ENCODE results near the gene DAP. TPM values are rescaled to one million over a fixed set of nuclear protein-coding genes. Genes with fewer than 3 reads are reported as not detected.

The DAP gene
- total RNA-seq, 1 experiment from 2014 or later, result 95.9 TPM

DNA sequence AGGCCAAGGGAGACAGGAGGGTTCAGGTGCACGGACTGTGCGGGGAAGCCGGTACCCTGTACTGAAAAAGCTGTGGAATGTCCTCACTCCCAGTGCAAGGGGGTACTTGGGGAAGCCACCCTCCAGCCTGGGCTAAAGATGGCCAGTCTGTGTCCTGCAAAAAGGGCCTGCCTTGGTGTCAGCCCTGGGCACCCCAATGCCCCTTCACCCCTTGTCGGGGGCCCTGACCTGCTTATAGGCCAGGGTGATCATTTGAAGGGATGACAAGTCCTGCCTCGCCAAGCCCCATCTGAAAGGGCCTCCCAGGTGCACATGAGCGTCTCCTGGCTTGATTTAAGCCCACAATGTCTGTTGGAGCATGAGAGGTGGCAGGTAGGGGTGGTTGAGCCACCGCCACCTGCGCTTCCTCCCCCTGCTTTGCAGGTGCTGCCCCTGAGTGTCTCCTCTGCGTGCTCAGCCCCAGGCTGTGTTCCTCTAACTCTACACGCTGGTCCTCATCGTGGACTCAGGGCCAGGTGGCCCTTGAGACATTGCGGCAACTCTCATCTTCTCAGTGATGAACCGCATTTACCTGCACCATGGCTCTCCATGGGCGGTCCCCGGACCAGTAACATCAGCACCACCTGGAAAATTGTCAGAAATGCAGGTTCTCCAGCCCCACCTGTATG lies 100.2 kb downstream of the DAP start:
- H3K27me3 ChIP-seq (replicated peaks; ENCODE audit: insufficient read depth, low read depth, low read length, poor library complexity), result no peaks in the 10 kb centered on the region
- intact Hi-C loops (cut with micrococcal nuclease; ENCODE audit: unreplicated experiment), result no loop called here
- no peaks in the 10 kb centered on the region for H3K36me3 ChIP-seq (ENCODE audit: insufficient read depth, low read length, poor library complexity, severe bottlenecking)
- no TSS peak for BruUV-seq (replicated peaks)
- H3K27ac ChIP-seq (ENCODE audit: low read depth, low read length, poor library complexity, severe bottlenecking), result no peak overlapping the region
- CTCF ChIA-PET, result no interaction called here
- H3K4me3 ChIP-seq (ENCODE audit: low read depth, low read length, poor library complexity, severe bottlenecking), result no peak overlapping the region
- no peak for DNase-seq (ENCODE audit: low spot score)
- H3K4me1 ChIP-seq (ENCODE audit: insufficient read depth, low read length, poor library complexity, severe bottlenecking), result no peaks in the 10 kb centered on the region
- POLR2A ChIA-PET (ENCODE audit: low non-redundant PET), result no interaction called here
- TF ChIP-seq, protein P1, sequence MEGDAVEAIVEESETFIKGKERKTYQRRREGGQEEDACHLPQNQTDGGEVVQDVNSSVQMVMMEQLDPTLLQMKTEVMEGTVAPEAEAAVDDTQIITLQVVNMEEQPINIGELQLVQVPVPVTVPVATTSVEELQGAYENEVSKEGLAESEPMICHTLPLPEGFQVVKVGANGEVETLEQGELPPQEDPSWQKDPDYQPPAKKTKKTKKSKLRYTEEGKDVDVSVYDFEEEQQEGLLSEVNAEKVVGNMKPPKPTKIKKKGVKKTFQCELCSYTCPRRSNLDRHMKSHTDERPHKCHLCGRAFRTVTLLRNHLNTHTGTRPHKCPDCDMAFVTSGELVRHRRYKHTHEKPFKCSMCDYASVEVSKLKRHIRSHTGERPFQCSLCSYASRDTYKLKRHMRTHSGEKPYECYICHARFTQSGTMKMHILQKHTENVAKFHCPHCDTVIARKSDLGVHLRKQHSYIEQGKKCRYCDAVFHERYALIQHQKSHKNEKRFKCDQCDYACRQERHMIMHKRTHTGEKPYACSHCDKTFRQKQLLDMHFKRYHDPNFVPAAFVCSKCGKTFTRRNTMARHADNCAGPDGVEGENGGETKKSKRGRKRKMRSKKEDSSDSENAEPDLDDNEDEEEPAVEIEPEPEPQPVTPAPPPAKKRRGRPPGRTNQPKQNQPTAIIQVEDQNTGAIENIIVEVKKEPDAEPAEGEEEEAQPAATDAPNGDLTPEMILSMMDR (conservative IDR thresholded peaks at IDR 0.05; ENCODE audit: low read depth, low read length), result no peak
- TF ChIP-seq EZH2 (IDR thresholded peaks at IDR 0.05; ENCODE audit: borderline replicate concordance, low read depth, low read length, poor library complexity, severe bottlenecking), result no peak
- H3K9me3 ChIP-seq (ENCODE audit: low read depth, low read length, poor library complexity, severe bottlenecking), result no peaks in the 10 kb centered on the region

DNA sequence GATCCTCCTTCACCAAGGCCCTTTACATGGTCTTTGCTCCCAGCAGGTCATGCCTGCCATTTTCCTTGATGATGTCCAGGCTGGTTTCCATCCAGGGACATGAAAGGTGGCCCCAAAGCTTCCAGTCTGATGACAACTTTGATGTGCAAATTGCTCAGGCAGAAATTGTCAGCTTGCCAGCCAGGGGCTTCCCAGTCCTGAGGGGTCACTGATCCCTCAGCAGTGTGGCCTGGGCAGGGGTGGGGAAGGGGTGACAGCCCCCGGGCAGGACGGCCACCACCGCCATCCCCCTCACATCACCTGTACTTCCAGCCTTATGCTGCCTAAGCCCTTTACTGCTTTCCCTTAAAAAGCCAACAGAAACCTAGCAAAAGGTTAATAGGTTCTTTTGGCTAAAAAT lies 100.9 kb downstream of the DAP start:
- CTCF ChIA-PET, result no interaction called here

DNA sequence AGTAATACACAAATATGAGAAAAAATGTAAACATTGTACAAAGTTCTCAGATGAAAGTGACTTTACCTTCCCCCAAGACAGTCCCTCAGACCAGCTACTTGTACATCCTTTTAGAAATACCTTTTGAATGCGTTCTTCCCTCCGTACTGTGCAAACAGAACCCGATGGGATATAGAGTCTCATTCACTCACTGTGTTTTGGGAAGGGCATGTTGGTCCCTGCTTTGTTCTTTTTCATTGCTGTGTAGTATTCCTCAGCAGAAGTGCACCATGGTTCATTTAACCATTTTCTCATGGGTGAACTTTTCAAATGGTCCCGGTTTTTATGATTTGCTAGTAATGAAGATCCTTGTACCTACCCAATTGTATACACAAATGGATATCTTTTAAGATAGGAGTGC lies 102.8 kb downstream of the DAP start:
- no peak overlapping the region for H3K27ac ChIP-seq (ENCODE audit: low read depth, low read length, poor library complexity, severe bottlenecking)
- intact Hi-C loops (cut with micrococcal nuclease; ENCODE audit: unreplicated experiment), result no loop called here
- H3K27me3 ChIP-seq (replicated peaks; ENCODE audit: insufficient read depth, low read depth, low read length, poor library complexity), result no peaks in the 10 kb centered on the region
- DNase-seq (ENCODE audit: low spot score), result no peak
- H3K36me3 ChIP-seq (ENCODE audit: insufficient read depth, low read length, poor library complexity, severe bottlenecking), result no peaks in the 10 kb centered on the region
- TF ChIP-seq, protein P1 (conservative IDR thresholded peaks at IDR 0.05; ENCODE audit: low read depth, low read length), result no peak
- no peak for TF ChIP-seq EZH2 (IDR thresholded peaks at IDR 0.05; ENCODE audit: borderline replicate concordance, low read depth, low read length, poor library complexity, severe bottlenecking)
- no TSS peak for BruUV-seq (replicated peaks)
- no peaks in the 10 kb centered on the region for H3K9me3 ChIP-seq (ENCODE audit: low read depth, low read length, poor library complexity, severe bottlenecking)
- ChIA-PET POLR2A (ENCODE audit: low non-redundant PET) (no interaction called here), CTCF (no interaction called here)
- no peak overlapping the region for H3K4me3 ChIP-seq (ENCODE audit: low read depth, low read length, poor library complexity, severe bottlenecking)
- H3K4me1 ChIP-seq (ENCODE audit: insufficient read depth, low read length, poor library complexity, severe bottlenecking), result no peaks in the 10 kb centered on the region

More for the DNA sequence above, 100.9 kb downstream of the DAP start:
- Histone ChIP-seq H3K36me3 (ENCODE audit: insufficient read depth, low read length, poor library complexity, severe bottlenecking) (no peaks in the 10 kb centered on the region), H3K4me1 (ENCODE audit: insufficient read depth, low read length, poor library complexity, severe bottlenecking) (no peaks in the 10 kb centered on the region), H3K9me3 (ENCODE audit: low read depth, low read length, poor library complexity, severe bottlenecking) (no peaks in the 10 kb centered on the region), H3K27ac (ENCODE audit: low read depth, low read length, poor library complexity, severe bottlenecking) (no peak overlapping the region), H3K27me3 (replicated peaks; ENCODE audit: insufficient read depth, low read depth, low read length, poor library complexity) (no peaks in the 10 kb centered on the region), H3K4me3 (ENCODE audit: low read depth, low read length, poor library complexity, severe bottlenecking) (no peak overlapping the region)
- intact Hi-C loops (cut with micrococcal nuclease; ENCODE audit: unreplicated experiment), result no loop called here
- POLR2A ChIA-PET (ENCODE audit: low non-redundant PET), result no interaction called here
- no peak for TF ChIP-seq EZH2 (IDR thresholded peaks at IDR 0.05; ENCODE audit: borderline replicate concordance, low read depth, low read length, poor library complexity, severe bottlenecking)
- TF ChIP-seq, protein P1 (conservative IDR thresholded peaks at IDR 0.05; ENCODE audit: low read depth, low read length), result no peak
- DNase-seq (ENCODE audit: low spot score), result no peak
- no TSS peak for BruUV-seq (replicated peaks)

Measured in A673 (cell line).